HepG2 (cell line): ENCODE results near the gene RAB23. TPM values are rescaled to one million over a fixed set of nuclear protein-coding genes. Genes with fewer than 3 reads are reported as not detected.
A peak's percentile ranks its signal among the peaks of the same experiment; 100 is the strongest.

Experiments used
- AHDC1 ChIP-seq: sonication (generic); formaldehyde crosslinking; IDR thresholded peaks from 2 replicates; pipeline ENCODE4 v1.5.1; 2020; ENCODE audit warnings: mild to moderate bottlenecking, missing genetic modification reagents, borderline replicate concordance
- CBX5 ChIP-seq: sonication (generic); formaldehyde crosslinking; IDR thresholded peaks from 2 replicates; pipeline ENCODE4 v1.4.0; 2020; ENCODE audit warnings: missing genetic modification reagents, borderline replicate concordance
- CC2D1A ChIP-seq: sonication (generic); formaldehyde crosslinking; IDR thresholded peaks from 2 replicates; pipeline ENCODE4 v1.8.1; 2023; ENCODE audit warnings: mild to moderate bottlenecking, missing genetic modification reagents
- FOXM1 ChIP-seq: sonication (generic); formaldehyde crosslinking; IDR thresholded peaks from 2 replicates; pipeline ENCODE4 v1.5.0; 2020; ENCODE audit warnings: missing genetic modification reagents
- GFI1 ChIP-seq: sonication (generic); formaldehyde crosslinking; IDR thresholded peaks from 2 replicates; pipeline ENCODE4 v1.5.0; 2020; ENCODE audit warnings: missing genetic modification reagents, mild to moderate bottlenecking, borderline replicate concordance
- MAZ ChIP-seq, 2 experiments: sonication (generic) in 1 of 2; formaldehyde crosslinking in 1 of 2; IDR thresholded peaks; 2 replicates each; pipeline versions ENCODE4 v1.5.0 to v1.6.1; 2012 to 2020; ENCODE audit warnings: low read depth in 2 of 2, mild to moderate bottlenecking in 2 of 2, borderline replicate concordance in 1 of 2, improper control_type of control experiment in 1 of 2, low read length in 1 of 2, missing genetic modification reagents in 1 of 2, moderate library complexity in 1 of 2
- MTERF4 ChIP-seq: sonication (generic); formaldehyde crosslinking; IDR thresholded peaks from 2 replicates; pipeline ENCODE4 v1.8.0; 2023; ENCODE audit warnings: mild to moderate bottlenecking, missing genetic modification reagents
- PHF20 ChIP-seq: sonication (generic); formaldehyde crosslinking; IDR thresholded peaks from 2 replicates; pipeline ENCODE4 v1.5.0; 2020; ENCODE audit warnings: mild to moderate bottlenecking, missing genetic modification reagents
- SAFB2 ChIP-seq: sonication (generic); formaldehyde crosslinking; IDR thresholded peaks from 2 replicates; pipeline ENCODE4 v1.5.1; 2020; ENCODE audit warnings: missing genetic modification reagents, low read depth, mild to moderate bottlenecking, borderline replicate concordance
- SMC3 ChIP-seq: IDR thresholded peaks from 2 replicates; pipeline ENCODE4 v1.6.1; 2011; ENCODE audit warnings: low read length, improper control_type of control experiment
- SMYD3 ChIP-seq: sonication (generic); formaldehyde crosslinking; IDR thresholded peaks from 2 replicates; pipeline ENCODE4 v1.8.1; 2023; ENCODE audit warnings: mild to moderate bottlenecking, missing genetic modification reagents
- ZBTB2 ChIP-seq: sonication (generic); formaldehyde crosslinking; IDR thresholded peaks from 2 replicates; pipeline ENCODE4 v1.8.0; 2022; ENCODE audit warnings: low read depth, missing genetic modification reagents
- ZNF343 ChIP-seq: sonication (generic); formaldehyde crosslinking; IDR thresholded peaks from 2 replicates; pipeline ENCODE4 v1.4.0; 2020; ENCODE audit warnings: mild to moderate bottlenecking, missing genetic modification reagents
- ZNF362 ChIP-seq: sonication (generic); formaldehyde crosslinking; IDR thresholded peaks from 2 replicates; pipeline ENCODE4 v1.4.0; 2020; ENCODE audit warnings: missing genetic modification reagents, mild to moderate bottlenecking, borderline replicate concordance
- ZNF446 ChIP-seq: sonication (generic); formaldehyde crosslinking; IDR thresholded peaks from 2 replicates; pipeline ENCODE4 v1.5.0; 2020; ENCODE audit warnings: mild to moderate bottlenecking, missing genetic modification reagents
- ZNF644 ChIP-seq: IDR thresholded peaks from 2 replicates; pipeline ENCODE4 v1.6.1; 2016; ENCODE audit warnings: low read depth
- polyA plus RNA-seq, 8 experiments: library from polyadenylated mRNA; depleted of rRNA in 3 of 8; stranded (reverse) in 7 of 8; unstranded in 1 of 8; fragments of >200 nt; fragmentation: Illumina TruSeq in 4 of 8; extraction: Trizol in 4 of 8; gene quantifications; 2 replicates each; pipeline versions ENCODE4 v1.2.1 to v1.2.3, GENCODE V29; 2011 to 2016; ENCODE audit warnings: low read depth in 4 of 8, missing spikeins in 1 of 8, mixed read lengths in 1 of 8; ENCODE audit not compliant: insufficient read depth in 1 of 8
- total RNA-seq, 5 experiments: library from RNA; depleted of rRNA; stranded (reverse); fragments of >200 nt; fragmentation: Illumina TruSeq; extraction: Trizol; gene quantifications; 2 replicates each; pipeline ENCODE4 v1.2.3, GENCODE V29; 2016; ENCODE audit warnings: low read depth in 1 of 5
- TF ChIP-seq, protein P1 (sequence below): IDR thresholded peaks from 2 replicates; pipeline ENCODE4 v1.6.1; 2018; ENCODE audit warnings: missing genetic modification reagents, mild to moderate bottlenecking, missing compliant biosample characterization

The RAB23 gene
- total and polyA plus RNA-seq, 2 of the 13 experiments (the other 11 are each of a cell fraction or from before 2014, with no cell fraction given) = 5.5 to 16.4 TPM

- peak; percentile 42 for TF ChIP-seq AHDC1 (CRISPR knock-in tag)
- peak; percentile 24; the same call in 1 of the 2 replicates for TF ChIP-seq CBX5 (CRISPR knock-in tag)
- no peak for TF ChIP-seq CC2D1A (CRISPR knock-in tag)
- TF ChIP-seq ZNF644 (CRISPR knock-in tag) = no peak
- TF ChIP-seq FOXM1 = peak; percentile 78
- no peak for TF ChIP-seq ZBTB2 (CRISPR knock-in tag)
- TF ChIP-seq SMYD3 = peak; percentile 77; the same call in 1 of the 2 replicates
- TF ChIP-seq ZNF343 (CRISPR knock-in tag) = peak; percentile 91
- TF ChIP-seq MAZ (IDR thresholded peaks at IDR 0.05; ENCODE audit: borderline replicate concordance, low read depth, low read length) = peak; percentile 90
- peak; percentile 96 for TF ChIP-seq MAZ (CRISPR knock-in tag; IDR thresholded peaks at IDR 0.05; ENCODE audit: low read depth)
- TF ChIP-seq MTERF4 = peak; percentile 98
- TF ChIP-seq PHF20 (CRISPR knock-in tag) = peak; percentile 59
- TF ChIP-seq GFI1 (CRISPR knock-in tag) = peak; percentile 76
- peak; percentile 98 for TF ChIP-seq SAFB2 (CRISPR knock-in tag)
- TF ChIP-seq, protein P1, sequence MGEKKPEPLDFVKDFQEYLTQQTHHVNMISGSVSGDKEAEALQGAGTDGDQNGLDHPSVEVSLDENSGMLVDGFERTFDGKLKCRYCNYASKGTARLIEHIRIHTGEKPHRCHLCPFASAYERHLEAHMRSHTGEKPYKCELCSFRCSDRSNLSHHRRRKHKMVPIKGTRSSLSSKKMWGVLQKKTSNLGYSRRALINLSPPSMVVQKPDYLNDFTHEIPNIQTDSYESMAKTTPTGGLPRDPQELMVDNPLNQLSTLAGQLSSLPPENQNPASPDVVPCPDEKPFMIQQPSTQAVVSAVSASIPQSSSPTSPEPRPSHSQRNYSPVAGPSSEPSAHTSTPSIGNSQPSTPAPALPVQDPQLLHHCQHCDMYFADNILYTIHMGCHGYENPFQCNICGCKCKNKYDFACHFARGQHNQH = peak; percentile 87
- peak; percentile 80 for TF ChIP-seq ZNF446 (CRISPR knock-in tag)
- TF ChIP-seq ZNF362 (CRISPR knock-in tag) = peak; percentile 40; the same call in 1 of the 2 replicates
- TF ChIP-seq SMC3 = peak; percentile 3; the same call in 1 of the 2 replicates
Observed at GRCh38 chr6:57172136-57173055, 49.7 kb downstream of the RAB23 start, which contains the start of gene BAG2 (continued).
